ENCODE results near the gene EAF1.

Gene EAF1

DNA sequence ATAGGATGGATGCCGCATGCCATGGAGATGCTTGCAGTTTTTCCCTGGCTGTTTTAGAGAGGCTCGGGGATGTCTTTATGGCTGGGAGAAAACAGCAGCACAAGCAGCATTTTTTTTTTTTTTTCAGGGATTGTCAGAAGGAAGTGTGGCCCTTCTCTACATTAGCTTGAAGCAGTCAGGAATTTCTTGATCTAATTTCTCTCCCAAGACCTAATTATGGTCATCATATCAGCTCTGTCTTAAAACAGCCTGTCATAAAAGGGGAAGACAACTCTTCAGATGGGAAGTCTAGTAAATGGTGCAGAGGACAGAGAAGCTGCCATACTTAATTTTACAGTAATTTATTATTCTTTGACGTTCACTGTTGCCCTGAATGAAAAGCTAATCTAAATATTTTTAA is 44.5 kb downstream of the EAF1 start:
- H4K20me1 ChIP-seq (ENCODE audit: insufficient read depth, low read length, poor library complexity, severe bottlenecking) = no peaks in the 10 kb centered on the region
- no peaks in the 10 kb centered on the region for H3K27me3 ChIP-seq (ENCODE audit: insufficient read depth, low read length, poor library complexity, severe bottlenecking)
- H3K9me3 ChIP-seq (ENCODE audit: insufficient read depth, low read depth, low read length) = no peaks in the 10 kb centered on the region
- H3K9ac ChIP-seq (ENCODE audit: low read depth, low read length, poor library complexity, severe bottlenecking) = no peak overlapping the region
- peaks cover 7% of the 10 kb centered on the region for H3K4me1 ChIP-seq (ENCODE audit: insufficient read depth, low read length, poor library complexity, severe bottlenecking)
- H3K4me3 ChIP-seq (ENCODE audit: low read length, poor library complexity, severe bottlenecking) = no peak overlapping the region
- H3K79me2 ChIP-seq (ENCODE audit: insufficient read depth, low read length) = no peaks in the 10 kb centered on the region
- H2AFZ ChIP-seq (ENCODE audit: low read length) = no peak overlapping the region
- H3K4me2 ChIP-seq (ENCODE audit: low read depth, low read length, poor library complexity, severe bottlenecking) = no peak overlapping the region
- TF ChIP-seq, protein P1, sequence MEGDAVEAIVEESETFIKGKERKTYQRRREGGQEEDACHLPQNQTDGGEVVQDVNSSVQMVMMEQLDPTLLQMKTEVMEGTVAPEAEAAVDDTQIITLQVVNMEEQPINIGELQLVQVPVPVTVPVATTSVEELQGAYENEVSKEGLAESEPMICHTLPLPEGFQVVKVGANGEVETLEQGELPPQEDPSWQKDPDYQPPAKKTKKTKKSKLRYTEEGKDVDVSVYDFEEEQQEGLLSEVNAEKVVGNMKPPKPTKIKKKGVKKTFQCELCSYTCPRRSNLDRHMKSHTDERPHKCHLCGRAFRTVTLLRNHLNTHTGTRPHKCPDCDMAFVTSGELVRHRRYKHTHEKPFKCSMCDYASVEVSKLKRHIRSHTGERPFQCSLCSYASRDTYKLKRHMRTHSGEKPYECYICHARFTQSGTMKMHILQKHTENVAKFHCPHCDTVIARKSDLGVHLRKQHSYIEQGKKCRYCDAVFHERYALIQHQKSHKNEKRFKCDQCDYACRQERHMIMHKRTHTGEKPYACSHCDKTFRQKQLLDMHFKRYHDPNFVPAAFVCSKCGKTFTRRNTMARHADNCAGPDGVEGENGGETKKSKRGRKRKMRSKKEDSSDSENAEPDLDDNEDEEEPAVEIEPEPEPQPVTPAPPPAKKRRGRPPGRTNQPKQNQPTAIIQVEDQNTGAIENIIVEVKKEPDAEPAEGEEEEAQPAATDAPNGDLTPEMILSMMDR (conservative IDR thresholded peaks at IDR 0.05; ENCODE audit: low read length) = no peak
- no peaks in the 10 kb centered on the region for H3F3A ChIP-seq (ENCODE audit: low read depth)
- no peaks in the 10 kb centered on the region for H3K36me3 ChIP-seq (ENCODE audit: insufficient read depth, low read length)
- H3K9me2 ChIP-seq (replicated peaks; ENCODE audit: low read depth, low read length) = no peaks in the 10 kb centered on the region

GRCh38 chr3:15475161-15475560 is 47.8 kb downstream of the EAF1 start:
- Histone ChIP-seq H3F3A (ENCODE audit: low read depth) (no peaks in the 10 kb centered on the region), H3K27me3 (ENCODE audit: insufficient read depth, low read length, poor library complexity, severe bottlenecking) (no peaks in the 10 kb centered on the region), H3K9me2 (replicated peaks; ENCODE audit: low read depth, low read length) (no peaks in the 10 kb centered on the region), H4K20me1 (ENCODE audit: insufficient read depth, low read length, poor library complexity, severe bottlenecking) (no peaks in the 10 kb centered on the region), H3K4me1 (ENCODE audit: insufficient read depth, low read length, poor library complexity, severe bottlenecking) (no peaks in the 10 kb centered on the region), H3K9me3 (ENCODE audit: insufficient read depth, low read depth, low read length) (no peaks in the 10 kb centered on the region), H3K4me2 (ENCODE audit: low read depth, low read length, poor library complexity, severe bottlenecking) (no peak overlapping the region), H2AFZ (ENCODE audit: low read length) (no peak overlapping the region), H3K79me2 (ENCODE audit: insufficient read depth, low read length) (no peaks in the 10 kb centered on the region), H3K36me3 (ENCODE audit: insufficient read depth, low read length) (no peaks in the 10 kb centered on the region), H3K4me3 (ENCODE audit: low read length, poor library complexity, severe bottlenecking) (no peak overlapping the region), H3K9ac (ENCODE audit: low read depth, low read length, poor library complexity, severe bottlenecking) (no peak overlapping the region)
- TF ChIP-seq EZH2phosphoT487 (IDR thresholded peaks at IDR 0.05; ENCODE audit: borderline replicate concordance) = no peak
- TF ChIP-seq, protein P1 (conservative IDR thresholded peaks at IDR 0.05; ENCODE audit: low read length) = no peak

DNA sequence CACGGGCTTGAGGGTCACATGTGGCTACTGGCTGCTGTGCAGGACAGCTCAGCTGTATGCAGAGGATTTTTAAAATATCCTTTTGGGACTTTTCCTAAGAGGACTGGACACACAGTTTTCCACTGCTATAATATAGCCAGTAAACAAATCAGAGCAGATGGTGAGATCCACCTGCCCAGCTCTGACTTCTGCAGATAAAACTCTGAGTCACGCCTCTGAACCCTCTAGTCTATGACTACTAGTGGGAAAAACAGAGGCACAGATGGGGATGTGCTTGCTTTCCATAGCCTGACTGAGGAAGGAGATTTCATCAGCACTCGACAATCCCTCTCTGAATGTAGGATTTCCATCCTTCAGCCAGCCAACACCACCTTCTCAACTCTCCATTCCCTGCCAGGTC is 49.0 kb downstream of the EAF1 start:
- Histone ChIP-seq H3K36me3 (ENCODE audit: insufficient read depth, low read length) (no peaks in the 10 kb centered on the region), H3K9me2 (replicated peaks; ENCODE audit: low read depth, low read length) (no peaks in the 10 kb centered on the region), H4K20me1 (ENCODE audit: insufficient read depth, low read length, poor library complexity, severe bottlenecking) (no peaks in the 10 kb centered on the region), H3F3A (ENCODE audit: low read depth) (no peaks in the 10 kb centered on the region), H3K9ac (ENCODE audit: low read depth, low read length, poor library complexity, severe bottlenecking) (no peak overlapping the region), H3K4me3 (ENCODE audit: low read length, poor library complexity, severe bottlenecking) (no peak overlapping the region), H3K79me2 (ENCODE audit: insufficient read depth, low read length) (no peaks in the 10 kb centered on the region), H3K4me1 (ENCODE audit: insufficient read depth, low read length, poor library complexity, severe bottlenecking) (no peaks in the 10 kb centered on the region), H3K27me3 (ENCODE audit: insufficient read depth, low read length, poor library complexity, severe bottlenecking) (no peaks in the 10 kb centered on the region), H3K9me3 (ENCODE audit: insufficient read depth, low read depth, low read length) (no peaks in the 10 kb centered on the region), H3K4me2 (ENCODE audit: low read depth, low read length, poor library complexity, severe bottlenecking) (no peak overlapping the region), H2AFZ (ENCODE audit: low read length) (no peak overlapping the region)
- no peak for TF ChIP-seq EZH2phosphoT487 (IDR thresholded peaks at IDR 0.05; ENCODE audit: borderline replicate concordance)
- TF ChIP-seq, protein P1 (conservative IDR thresholded peaks at IDR 0.05; ENCODE audit: low read length) = no peak
